Heart left ventricle (tissue), 13 donors: ENCODE results near the gene ZNF628.

Experiments
- CTCF ChIP-seq, 12 donors: fragments of 200-600 bp; sonication (generic) in 4 of 12; IDR thresholded peaks; one replicate each; pipeline versions ENCODE4 v1.5.0 to v1.8.0; 2018 to 2022; ENCODE audit warnings: antibody characterized with exemption in 12 of 12, mild to moderate bottlenecking in 5 of 12
- POLR2A ChIP-seq, 2 donors: fragments of 450-650 bp; IDR thresholded peaks; one replicate each; pipeline ENCODE4 v1.6.1; 2017; ENCODE audit warnings: antibody characterized with exemption in 2 of 2, mild to moderate bottlenecking in 2 of 2, moderate library complexity in 2 of 2
- donor health status: ischemic (EF 13 %, LVEDD 7.1; RV severe dilation, severe dysfunction).
- donor health status: DM: no; HTN: yes; CAD: no.
- donor health status: DM: no; HTN: no; CAD: no.
- donor health status: ischemic (EF 25% LVEDD 6.9; RV normal size, moderate dysfunction).
- donor health status: ischemic (EF 25% LVEDD 5.7; RV mildly dilated, moderate dysfunction).
- donor health status: ischemic (EF 35%, LVEDD 5.7; RV mildly dilated, moderate dysfunction).
- donor health status: nonischemic (EF 11% LVEDD 7.7; RV severe dilation, severe dysfunction).
- donor health status: DM: yes; HTN: yes; CAD: no.
- donor health status: PGD.
- donor health status: ischemic (EF 29% LVEDD 5.4; RV normal size, mild dysfunction).
- donor health status: nonischemic (EF 23%, LVEDD 6.1; RV moderate dilation, normal function).

- no peak for TF ChIP-seq POLR2A (IDR thresholded peaks at IDR 0.05)
- TF ChIP-seq CTCF (IDR thresholded peaks at IDR 0.05), result no peak
Observed at GRCh38 chr19:55446060-55446459, 30.4 kb upstream of the ZNF628 start.
